Epithelial cell of proximal tubule (primary cell): ENCODE measurements around the gene PGM5. TPM values are rescaled to one million over a fixed set of nuclear protein-coding genes. Genes with fewer than 3 reads are reported as not detected.

Experiments used
- DNase-seq: peaks from one replicate; pipeline ENCODE4 v3.0.0-alpha.2; 2011; ENCODE audit warnings: low read depth
- H3K4me3 ChIP-seq: 2 replicates; pipeline ENCODE4 v1.5.1; 2011; ENCODE audit warnings: low read depth, mild to moderate bottlenecking, low read length
- total RNA-seq: library from RNA; depleted of rRNA; stranded (reverse); fragments of >200 nt; gene quantifications from 2 replicates; pipeline ENCODE4 v1.2.3, GENCODE V29; 2015
- TF ChIP-seq, protein P1 (sequence below): conservative IDR thresholded peaks from 2 replicates; pipeline ENCODE4 v1.5.1; 2012; ENCODE audit warnings: low read depth, mild to moderate bottlenecking, low read length

PGM5 gene
- total RNA-seq, 1 donor from 2014 or later, result not detected

DNA sequence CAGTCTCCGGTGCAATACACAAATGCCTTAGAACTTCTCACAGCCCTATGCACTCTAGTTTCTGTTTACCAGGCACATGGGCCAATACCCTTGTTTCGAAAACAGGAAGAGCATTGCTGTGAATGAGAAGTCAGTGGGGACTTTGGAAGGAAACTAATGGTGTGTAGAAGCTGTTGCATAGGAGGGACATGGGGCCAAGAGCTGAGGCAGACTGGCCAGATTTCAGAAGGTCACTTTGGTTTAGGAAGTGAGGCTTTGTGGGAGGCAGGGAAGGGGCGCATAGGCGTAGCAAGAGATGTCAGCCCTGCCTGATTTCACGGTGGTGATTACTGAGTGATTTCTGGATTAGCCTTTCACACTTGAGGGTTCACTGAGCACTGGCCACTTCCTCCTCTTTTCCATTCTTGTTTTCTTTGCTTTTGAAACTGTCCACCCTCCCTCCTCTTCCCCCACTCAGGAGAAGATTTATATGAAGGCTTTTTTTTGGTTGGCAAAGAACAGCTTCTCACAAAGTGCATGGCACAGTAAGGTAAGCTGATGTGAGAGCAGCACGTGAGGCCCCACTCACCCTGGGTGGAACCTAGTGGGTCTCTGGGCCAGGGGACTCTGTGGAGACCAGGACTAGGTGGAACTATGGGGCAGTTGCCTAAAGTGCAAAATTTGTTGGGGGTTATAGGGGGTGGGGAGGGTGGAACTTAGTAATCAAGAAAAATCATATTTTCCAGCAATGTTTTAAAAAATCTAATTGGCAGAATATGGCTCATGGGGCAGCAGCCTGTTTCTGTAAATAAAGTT lies 190.4 kb downstream of the PGM5 start:
- peak; percentile 98 for DNase-seq
- TF ChIP-seq, protein P1, sequence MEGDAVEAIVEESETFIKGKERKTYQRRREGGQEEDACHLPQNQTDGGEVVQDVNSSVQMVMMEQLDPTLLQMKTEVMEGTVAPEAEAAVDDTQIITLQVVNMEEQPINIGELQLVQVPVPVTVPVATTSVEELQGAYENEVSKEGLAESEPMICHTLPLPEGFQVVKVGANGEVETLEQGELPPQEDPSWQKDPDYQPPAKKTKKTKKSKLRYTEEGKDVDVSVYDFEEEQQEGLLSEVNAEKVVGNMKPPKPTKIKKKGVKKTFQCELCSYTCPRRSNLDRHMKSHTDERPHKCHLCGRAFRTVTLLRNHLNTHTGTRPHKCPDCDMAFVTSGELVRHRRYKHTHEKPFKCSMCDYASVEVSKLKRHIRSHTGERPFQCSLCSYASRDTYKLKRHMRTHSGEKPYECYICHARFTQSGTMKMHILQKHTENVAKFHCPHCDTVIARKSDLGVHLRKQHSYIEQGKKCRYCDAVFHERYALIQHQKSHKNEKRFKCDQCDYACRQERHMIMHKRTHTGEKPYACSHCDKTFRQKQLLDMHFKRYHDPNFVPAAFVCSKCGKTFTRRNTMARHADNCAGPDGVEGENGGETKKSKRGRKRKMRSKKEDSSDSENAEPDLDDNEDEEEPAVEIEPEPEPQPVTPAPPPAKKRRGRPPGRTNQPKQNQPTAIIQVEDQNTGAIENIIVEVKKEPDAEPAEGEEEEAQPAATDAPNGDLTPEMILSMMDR, result no peak
- H3K4me3 ChIP-seq, result peak overlapping the region; percentile 29

DNA sequence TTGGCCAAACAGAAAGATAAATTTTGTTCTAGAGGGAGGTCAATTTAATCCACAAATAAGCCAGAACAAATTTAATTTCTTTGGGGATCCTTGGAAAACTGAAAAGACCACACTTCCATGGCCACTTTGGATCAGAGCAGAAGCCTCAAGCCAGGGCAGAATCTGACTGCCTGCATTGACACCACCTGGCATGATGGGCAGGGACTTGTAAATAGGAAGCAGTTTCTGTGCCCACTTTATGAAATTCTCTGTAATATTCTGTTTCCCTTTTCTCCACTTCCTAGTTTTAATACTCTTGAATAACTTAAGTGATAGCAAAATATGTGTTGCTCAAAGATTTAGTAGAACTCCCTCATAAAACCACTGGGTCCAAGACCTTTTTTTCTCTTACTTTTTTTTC lies 191.0 kb downstream of the PGM5 start:
- TF ChIP-seq, protein P1, result no peak
- no peak for DNase-seq
- peak overlapping the region; percentile 23 for H3K4me3 ChIP-seq

DNA sequence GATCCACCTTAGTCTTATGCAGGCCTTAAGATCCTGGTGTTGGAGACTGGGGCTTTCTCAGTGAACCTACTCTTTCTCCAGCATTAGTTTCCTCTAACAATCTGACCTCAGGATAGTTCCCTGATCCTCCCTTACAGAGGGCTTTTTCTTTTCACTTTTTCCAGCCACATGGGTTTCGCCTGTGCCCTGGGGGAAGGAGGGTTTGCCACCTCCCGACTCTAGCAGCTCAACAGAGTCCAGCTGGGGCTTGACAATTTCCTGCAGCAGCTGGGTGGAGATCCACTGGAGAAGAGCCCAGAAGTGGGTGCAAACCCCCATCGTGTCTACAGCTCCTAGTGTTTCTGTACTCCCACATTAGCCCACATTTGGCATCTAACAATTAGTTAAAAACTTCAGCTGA lies 191.8 kb downstream of the PGM5 start:
- DNase-seq, result no peak
- H3K4me3 ChIP-seq, result peak overlapping the region; percentile 23
- TF ChIP-seq, protein P1, result no peak

DNA sequence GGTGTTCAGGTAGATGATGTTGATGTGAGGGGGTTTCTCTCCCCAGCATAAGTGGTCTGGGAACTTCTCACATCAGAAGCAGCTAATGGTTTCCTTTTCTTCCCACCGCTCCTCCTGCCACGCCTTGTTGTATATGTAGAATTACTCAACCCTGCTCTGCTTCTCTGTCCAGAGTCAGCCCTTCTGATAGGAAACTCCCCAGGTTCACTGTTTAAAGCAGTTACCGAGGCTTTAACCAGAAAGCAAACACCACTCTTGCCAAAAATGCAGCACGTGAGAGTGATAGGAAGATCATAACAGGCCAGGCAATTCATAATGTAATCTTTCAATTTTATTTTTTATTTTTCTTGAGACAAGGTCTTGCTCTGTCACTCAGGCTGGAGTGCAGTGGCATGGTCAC lies 194.8 kb downstream of the PGM5 start:
- DNase-seq, result no peak
- TF ChIP-seq, protein P1, result no peak
- H3K4me3 ChIP-seq, result no peak overlapping the region

DNA sequence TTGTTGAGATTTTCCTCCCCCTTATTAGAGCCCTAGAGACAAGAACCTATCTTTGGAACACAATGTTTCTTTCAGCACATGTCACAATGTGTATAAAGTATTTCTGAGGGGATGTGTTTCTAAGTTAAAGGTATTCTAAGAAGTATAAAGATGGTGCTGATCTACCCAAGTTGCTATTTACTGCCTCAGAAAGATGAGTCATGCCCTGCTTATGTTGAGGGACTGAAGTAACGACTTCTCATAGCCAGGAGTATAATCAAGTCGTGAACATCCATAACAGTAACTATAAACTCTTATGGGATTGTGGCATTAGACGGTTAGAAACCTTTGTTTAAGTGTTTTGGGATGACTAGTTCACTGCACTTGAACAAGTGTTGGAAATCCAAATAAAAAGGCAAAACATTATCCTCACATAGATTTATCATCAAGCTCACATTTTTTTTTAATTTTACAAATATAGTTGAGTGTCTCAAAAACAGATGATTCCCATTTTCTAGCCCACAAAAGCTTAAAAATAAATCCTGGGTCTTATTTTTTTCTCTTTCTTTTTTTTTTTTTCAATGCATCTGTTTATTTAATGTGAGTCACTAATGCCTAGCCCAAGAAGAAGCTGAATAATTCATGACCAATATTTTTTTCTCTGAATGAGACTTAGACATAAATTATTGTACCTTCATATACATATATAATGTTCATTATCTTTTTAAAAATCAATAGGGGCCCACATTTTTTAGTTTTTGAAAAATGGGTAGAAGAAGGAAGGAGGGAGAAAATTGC lies 196.5 kb downstream of the PGM5 start:
- H3K4me3 ChIP-seq, result no peak overlapping the region
- DNase-seq, result peak; percentile 71

DNA sequence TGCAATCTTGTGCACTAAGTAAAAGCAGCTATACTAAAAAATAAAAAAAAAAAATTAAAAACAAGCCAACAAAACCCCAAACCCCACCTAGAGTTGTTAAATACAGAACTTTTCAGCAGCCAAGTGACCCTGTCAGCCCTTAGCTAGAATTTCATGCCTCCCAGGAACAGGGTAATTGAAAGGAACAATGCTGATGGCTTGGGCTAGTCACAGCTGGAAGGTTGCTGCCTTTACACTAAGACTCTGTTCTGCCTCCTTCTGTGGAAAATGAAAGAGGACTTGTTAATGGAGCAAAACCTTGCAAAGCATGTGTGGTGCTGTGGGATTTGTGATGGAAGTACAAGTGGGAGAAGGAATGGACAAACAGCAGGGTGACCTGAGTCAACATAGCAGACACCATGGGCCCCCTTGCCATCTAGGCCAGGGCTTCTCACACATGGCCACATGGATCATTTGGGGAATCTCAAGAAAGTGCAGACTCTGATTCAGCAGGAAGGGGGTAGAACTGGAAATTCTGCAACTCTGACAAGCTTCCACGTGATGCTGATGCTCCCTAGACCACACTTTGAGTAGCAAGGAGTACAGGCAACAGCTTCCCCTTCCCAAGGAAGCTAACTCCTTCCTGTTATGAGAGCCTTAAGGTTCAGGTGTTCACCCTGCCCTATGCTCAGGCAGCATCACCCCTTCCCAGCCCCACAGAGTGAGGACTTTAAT lies 199.2 kb downstream of the PGM5 start:
- no peak overlapping the region for H3K4me3 ChIP-seq
- TF ChIP-seq, protein P1, result no peak
- no peak for DNase-seq

More for the DNA sequence above, 196.5 kb downstream of the PGM5 start:
- TF ChIP-seq, protein P1, result no peak
